DLD1 (cell line): ENCODE measurements around the gene INHBB.

ENCODE experiments used
- in situ Hi-C: cut with HindIII; loops from 2 replicates; pipeline ENCODE4 v1.10.0; 2017; ENCODE audit warnings: low sequenced_read_pairs

Gene INHBB

DNA sequence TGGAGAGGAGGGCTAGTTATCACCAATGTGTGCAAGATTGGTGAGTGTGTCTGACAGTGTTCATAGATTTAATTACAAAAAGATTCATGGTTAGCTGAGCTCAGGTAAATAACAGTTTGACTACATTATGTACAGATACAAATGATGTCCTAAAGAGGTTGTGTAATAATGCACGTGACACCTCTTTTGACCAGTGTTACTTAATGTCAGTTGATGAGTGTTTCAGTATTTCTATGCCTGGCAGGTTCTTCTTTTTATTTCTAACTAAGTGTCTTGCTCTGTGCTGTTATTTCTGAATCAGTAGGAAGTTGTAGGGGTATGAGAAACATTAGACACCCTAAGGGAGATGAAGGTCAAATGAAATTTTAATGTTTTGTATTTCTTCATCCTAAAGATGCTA, 7.9 kb upstream of the INHBB start:
- in situ Hi-C loops = no loop called here

DNA sequence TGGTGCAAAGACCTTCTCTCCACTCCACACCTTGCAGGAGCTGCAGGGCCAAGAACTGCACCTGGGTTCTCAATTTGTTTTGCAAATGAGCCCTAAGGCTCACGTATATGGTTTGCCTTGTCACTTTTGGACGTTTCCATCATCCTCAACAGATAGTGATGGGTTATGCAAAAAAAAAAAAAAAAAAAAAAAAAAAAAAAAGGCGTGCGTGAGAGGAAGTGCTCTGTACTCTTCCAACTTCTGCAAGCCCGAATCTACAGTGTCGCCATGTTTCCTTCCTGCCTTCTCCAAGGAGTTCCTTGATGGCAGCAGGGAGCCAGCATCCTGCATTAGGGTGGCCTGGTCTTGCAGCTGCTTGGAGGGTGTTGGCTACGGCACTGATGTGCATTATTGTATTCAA, 4.0 kb upstream of the INHBB start:
- in situ Hi-C loops = no loop called here

GRCh38 chr2:120342446-120342845, 3.5 kb upstream of the INHBB start:
- in situ Hi-C loops = no loop called here

DNA sequence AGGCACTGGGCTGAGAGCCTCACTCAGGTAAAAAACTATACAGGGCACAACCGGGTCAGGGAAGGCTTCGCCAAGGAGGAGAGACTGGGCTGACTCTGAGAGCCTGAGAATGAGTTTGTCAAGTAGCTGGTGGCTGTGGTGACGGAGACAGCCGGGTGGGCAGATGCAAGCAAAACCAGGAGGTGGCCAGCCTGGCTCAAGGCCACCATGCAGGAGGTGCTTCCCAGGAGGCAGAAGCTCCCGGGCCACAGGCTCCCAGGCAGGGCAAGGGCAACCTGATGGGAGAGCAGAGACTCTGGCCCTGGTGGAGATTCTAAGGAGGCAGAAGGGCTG, 2.9 kb upstream of the INHBB start:
- in situ Hi-C loops = no loop called here

DNA sequence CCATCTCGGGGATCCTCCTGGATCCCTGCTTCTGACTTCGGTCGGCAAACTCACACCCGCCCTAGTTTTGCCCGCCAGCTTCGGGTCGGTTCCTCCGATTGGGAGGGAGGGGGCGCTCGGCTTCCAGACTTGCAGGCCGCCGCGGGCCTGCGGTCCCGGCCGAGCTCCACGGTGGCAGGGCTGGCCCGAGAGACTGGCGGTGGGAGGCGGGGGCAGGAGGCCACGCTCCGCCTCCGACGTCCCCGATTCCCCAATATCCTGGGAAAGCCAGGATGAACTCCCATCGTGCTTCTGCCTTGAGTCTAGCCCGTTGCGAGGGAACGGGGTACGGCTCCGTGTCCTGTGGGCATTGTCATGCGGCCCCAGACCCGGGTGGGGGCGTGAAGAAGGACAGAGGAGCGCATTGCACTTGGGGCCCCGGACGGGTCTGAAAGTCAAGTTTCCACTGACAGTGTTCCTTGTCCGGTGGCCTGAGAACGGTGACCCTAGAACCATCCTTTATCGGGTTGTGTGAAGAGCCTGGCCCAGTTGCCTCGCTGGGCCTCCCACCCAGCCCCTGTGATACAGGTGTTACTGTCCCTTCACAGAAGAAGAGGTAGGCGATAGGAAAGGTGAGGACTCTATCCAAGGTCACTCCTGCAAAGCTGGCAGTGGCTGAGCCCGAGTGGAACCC, 2.4 kb upstream of the INHBB start:
- in situ Hi-C loops = no loop called here

- in situ Hi-C loops = no loop called here
Observed at GRCh38 chr2:120344214-120344975, 1.5 kb upstream of the INHBB start.

DNA sequence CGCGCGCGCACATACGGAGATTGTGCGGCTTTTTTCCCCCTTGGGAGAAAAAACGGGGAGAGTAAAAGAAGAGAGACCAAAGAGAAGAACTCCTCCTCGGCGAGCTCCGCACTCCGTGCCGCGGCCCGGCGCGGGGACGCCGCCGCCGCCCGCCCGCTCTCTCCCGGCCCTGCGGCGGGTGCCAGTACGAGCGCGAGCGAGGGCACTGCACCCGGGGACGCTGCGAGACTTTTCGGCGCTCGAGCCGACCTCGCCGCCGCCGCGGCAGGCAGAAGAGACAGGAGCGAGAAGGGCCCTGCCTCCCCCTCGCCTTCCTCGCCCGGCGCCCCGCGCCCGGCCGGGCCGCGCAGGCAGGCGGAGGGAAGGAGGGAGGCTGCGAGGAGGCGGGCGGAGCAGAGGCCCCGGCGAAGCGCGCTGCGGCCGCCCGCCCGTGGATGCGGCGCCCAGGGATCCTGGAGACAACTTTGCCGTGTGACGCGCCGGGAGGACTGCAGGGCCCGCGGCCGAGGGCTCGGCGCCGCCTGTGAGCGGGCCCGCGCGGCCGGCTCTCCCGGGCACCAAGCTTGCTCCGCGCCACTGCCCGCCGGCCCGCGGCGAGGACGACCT, 857 bp upstream of the INHBB start:
- in situ Hi-C loops = no loop called here

DNA sequence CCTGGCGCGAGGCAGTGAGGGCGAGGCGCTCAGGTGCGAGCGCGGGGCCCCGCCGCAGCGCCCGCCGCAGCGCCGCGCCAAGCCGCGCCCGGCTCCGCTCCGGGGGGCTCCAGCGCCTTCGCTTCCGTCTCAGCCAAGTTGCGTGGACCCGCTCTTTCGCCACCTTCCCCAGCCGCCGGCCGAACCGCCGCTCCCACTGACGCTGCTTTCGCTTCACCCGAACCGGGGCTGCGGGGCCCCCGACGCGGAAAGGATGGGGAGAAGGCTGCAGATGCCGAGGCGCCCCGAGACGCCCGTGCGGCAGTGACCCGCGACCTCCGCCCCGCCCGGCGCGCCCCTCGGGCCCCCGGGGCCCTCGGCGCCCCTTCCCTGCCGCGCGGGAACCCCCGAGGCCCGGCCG, 328 bp upstream of the INHBB start:
- in situ Hi-C loops = no loop called here

GRCh38 chr2:120346667-120347358, 877 bp downstream of the INHBB start:
- in situ Hi-C loops = no loop called here

DNA sequence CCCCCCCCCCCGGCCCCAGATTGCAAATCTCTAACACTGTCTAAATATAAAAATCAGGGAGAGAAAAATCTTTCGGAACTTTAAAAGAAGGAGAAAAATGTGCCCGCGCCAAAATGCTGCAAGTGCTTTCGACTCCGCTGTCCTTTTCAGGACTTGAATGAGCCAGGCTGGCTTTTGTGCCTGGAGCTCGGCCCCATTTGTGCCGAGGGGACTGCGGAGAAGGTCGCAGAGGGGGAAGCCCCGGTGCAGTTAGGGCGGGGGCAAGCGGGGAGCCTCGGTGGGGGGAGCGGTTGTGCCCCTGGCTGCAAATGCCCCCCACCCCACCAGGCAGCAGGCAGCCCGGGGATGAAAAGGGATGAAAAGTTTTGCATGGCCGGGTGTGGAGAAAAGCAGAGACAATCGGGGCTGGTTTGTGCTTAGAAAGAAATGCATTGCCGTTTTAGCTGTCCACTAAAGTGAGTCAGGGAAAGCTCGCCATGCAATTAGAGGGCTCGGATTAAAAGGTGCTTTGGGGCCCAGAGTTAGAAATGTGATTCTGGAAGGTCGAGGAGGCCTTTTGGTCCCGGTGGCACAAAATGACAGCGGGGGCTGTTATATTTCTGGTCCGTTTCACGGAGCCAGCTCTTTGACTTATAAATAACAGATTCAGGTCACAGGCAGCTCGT, 1.6 kb downstream of the INHBB start:
- in situ Hi-C loops = no loop called here

DNA sequence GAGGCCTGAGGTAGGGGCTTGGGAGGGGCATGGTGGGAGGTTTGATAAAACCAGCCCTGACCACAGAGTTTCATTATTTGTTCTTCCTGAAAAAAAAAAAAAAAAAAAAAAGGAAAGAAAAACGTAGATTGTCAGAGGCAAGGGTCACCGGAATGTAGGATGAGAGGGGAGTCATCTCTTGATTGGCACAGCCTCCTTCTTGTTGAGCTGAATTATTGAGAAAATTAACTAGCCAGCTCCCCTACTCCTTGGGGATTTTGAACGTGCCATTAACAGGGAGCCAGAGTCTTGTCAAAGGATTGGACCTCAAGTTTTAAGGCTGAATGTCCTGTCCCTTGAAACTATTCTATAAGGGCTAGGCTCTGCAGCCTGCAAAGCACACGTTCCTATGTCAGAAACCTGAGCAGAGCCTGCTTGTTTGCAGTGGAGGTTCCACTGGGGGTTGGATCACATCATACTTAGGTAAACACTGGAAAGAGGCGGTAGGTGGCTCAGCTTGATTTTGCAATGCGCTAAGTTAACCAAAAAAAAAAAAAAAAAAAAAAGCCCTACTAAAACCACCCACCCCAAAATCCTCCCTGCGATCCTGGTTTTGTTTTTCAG, 2.3 kb downstream of the INHBB start:
- in situ Hi-C loops = no loop called here

DNA sequence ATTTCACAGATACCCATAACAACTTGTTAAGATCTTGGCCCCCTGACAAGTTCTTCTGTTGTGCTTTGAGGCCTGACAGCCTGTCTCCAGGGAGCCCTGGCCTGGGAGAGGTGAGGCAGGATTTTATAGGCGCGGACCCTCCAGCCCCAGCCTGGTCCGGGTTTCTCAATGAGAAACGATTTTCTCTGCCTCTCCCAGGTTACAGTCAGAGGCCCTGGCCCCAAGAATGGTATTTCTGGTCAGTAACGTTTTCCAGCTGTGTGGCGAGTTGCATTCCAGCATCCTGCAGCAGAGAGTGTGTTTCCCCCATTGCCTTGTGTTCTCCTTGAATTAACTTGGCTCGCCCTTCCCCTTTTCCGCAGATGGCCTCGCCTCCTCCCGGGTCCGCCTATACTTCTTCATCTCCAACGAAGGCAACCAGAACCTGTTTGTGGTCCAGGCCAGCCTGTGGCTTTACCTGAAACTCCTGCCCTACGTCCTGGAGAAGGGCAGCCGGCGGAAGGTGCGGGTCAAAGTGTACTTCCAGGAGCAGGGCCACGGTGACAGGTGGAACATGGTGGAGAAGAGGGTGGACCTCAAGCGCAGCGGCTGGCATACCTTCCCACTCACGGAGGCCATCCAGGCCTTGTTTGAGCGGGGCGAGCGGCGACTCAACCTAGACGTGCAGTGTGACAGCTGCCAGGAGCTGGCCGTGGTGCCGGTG, 3.0 kb downstream of the INHBB start:
- in situ Hi-C loops = no loop called here

DNA sequence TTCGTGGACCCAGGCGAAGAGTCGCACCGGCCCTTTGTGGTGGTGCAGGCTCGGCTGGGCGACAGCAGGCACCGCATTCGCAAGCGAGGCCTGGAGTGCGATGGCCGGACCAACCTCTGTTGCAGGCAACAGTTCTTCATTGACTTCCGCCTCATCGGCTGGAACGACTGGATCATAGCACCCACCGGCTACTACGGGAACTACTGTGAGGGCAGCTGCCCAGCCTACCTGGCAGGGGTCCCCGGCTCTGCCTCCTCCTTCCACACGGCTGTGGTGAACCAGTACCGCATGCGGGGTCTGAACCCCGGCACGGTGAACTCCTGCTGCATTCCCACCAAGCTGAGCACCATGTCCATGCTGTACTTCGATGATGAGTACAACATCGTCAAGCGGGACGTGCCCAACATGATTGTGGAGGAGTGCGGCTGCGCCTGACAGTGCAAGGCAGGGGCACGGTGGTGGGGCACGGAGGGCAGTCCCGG, 3.5 kb downstream of the INHBB start:
- in situ Hi-C loops = no loop called here

DNA sequence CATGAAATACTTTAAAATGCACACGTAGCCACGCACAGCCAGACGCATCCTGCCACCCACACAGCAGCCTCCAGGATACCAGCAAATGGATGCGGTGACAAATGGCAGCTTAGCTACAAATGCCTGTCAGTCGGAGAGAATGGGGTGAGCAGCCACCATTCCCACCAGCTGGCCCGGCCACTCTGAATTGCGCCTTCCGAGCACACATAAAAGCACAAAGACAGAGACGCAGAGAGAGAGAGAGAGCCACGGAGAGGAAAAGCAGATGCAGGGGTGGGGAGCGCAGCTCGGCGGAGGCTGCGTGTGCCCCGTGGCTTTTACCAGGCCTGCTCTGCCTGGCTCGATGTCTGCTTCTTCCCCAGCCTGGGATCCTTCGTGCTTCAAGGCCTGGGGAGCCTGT, 4.1 kb downstream of the INHBB start:
- in situ Hi-C loops = no loop called here

DNA sequence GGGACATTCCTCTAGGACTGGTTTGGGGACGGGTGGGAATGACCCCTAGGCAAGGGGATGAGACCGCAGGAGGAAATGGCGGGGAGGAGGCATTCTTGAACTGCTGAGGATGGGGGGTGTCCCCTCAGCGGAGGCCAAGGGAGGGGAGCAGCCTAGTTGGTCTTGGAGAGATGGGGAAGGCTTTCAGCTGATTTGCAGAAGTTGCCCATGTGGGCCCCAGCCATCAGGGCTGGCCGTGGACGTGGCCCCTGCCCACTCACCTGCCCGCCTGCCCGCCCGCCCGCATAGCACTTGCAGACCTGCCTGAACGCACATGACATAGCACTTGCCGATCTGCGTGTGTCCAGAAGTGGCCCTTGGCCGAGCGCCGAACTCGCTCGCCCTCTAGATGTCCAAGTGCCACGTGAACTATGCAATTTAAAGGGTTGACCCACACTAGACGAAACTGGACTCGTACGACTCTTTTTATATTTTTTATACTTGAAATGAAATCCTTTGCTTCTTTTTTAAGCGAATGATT, 4.9 kb downstream of the INHBB start:
- in situ Hi-C loops = no loop called here

- in situ Hi-C loops = no loop called here
Observed at GRCh38 chr2:120352696-120353590, 7.0 kb downstream of the INHBB start.

DNA sequence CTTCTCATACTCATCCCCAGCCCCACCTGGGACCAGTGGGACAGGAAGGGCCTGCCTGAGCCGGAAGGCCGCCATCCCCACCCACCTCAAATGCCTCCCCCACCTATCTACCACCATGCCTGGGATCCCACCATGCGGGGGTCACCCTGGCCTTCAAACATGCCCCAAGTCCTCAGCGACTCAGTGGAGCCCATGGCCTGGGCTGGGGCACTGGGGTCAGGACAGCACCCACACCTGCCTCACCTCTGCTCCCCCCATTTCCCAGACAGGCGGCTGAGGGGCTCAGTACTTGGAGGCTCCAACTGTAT, 7.6 kb downstream of the INHBB start:
- in situ Hi-C loops = no loop called here

DNA sequence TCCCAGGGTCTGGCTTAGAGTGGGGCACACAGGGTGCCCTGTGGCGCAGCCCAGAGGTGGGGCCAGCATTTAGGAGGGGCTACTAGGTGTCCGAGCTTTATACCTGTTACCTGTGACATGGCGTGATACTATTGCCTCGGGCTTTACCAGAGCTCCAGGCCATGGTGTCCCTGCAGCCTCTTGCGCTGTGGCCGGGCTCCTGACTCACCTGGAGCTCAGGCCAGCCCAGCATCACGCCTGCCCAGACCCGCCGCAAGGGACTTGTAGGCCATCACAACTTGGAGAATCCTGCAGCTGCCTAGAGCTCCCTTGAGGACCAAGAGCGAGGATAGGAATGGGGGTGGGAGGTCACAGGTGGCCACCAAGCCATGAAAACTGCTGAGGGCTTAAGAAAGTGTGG, 8.0 kb downstream of the INHBB start:
- in situ Hi-C loops = no loop called here

- in situ Hi-C loops = no loop called here
Observed at GRCh38 chr2:120354467-120354866, 8.5 kb downstream of the INHBB start.
